Measurements from ENCODE around the gene PDSS2. TPM values are rescaled to one million over a fixed set of nuclear protein-coding genes. Genes with fewer than 3 reads are reported as not detected.
"Not testable (repeated sequence)": the region's sequence is repeated elsewhere in the genome, so short reads cannot be mapped to it uniquely, and the experiment has no call there.

PDSS2 gene
- total and polyA plus RNA-seq, 7 donors: 4.7 to 16.7 (median 9.3) TPM

DNA sequence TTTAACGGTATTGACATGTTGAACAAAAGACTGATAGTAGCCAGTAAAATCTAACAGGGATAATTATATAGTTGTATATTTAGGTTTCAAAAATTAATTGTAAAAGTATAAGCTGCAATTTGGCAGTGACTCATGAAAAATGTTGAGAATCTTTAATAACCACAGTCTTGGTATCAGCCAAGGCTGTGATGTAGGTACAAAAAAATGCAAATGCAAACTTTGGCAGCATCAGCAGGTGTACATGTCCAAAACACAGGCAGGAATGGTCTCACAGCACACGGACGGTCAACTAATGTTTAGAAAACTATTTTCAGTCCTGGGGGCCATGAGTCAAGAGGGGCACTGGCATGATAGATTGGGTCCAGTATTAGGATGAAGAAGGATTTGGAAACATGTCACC lies 285.6 kb downstream of the PDSS2 start:
- ATAC-seq (no peak), DNase-seq (no peak)
- 86 to 92% (median 92%) methylated on average over 3 of the region's 3 CpGs for WGBS, 3 donors
- Histone ChIP-seq H3K27ac (no peak overlapping the region), H3K27me3 (ENCODE audit: insufficient read depth in 3 of 3, low read length in 2 of 3) (no peaks in the 10 kb centered on the region), H3K36me3 (ENCODE audit: insufficient read depth in 1 of 2, low read depth in 1 of 2) (no peaks in the 10 kb centered on the region), H3K9me3 (no peaks in the 10 kb centered on the region), H3K4me3 (no peak overlapping the region), H3K4me1 (no peaks in the 10 kb centered on the region)
- intact Hi-C loops (cut with DNase I): no loop called here
- no peak for TF ChIP-seq CTCF (IDR thresholded peaks at IDR 0.05)

DNA sequence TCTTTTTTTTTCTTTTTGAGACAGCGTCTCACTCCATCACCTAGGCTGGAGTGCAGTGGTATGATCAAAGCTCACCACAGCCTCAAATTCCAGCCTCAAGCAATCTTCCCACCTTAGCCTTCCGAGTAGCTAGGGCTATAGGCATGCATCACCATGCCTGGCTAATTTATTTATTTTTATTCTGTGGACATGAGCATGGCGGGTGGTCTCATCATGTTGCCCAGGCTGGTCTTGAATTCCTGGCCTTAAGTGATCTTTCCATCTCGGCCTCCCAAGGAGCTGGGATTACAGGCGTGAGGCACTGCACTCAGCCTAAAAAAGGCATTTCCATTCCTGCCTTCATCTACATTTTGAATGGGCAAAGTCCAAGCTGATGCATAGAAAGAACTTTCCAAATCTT lies 287.9 kb downstream of the PDSS2 start:
- no peak overlapping the region for H3K4me3 ChIP-seq
- H3K4me1 ChIP-seq: no peaks in the 10 kb centered on the region
- no peak for DNase-seq
- 86 to 98% (median 96%) methylated on average over 5 of the region's 5 CpGs for WGBS, 3 donors
- no peaks in the 10 kb centered on the region for H3K9me3 ChIP-seq
- intact Hi-C loops (cut with DNase I): no loop called here
- no peak for ATAC-seq
- TF ChIP-seq CTCF (IDR thresholded peaks at IDR 0.05): no peak
- H3K27ac ChIP-seq: no peak overlapping the region
- no peaks in the 10 kb centered on the region for H3K36me3 ChIP-seq (ENCODE audit: insufficient read depth in 1 of 2, low read depth in 1 of 2)
- no peaks in the 10 kb centered on the region for H3K27me3 ChIP-seq (ENCODE audit: insufficient read depth in 3 of 3, low read length in 2 of 3)

DNA sequence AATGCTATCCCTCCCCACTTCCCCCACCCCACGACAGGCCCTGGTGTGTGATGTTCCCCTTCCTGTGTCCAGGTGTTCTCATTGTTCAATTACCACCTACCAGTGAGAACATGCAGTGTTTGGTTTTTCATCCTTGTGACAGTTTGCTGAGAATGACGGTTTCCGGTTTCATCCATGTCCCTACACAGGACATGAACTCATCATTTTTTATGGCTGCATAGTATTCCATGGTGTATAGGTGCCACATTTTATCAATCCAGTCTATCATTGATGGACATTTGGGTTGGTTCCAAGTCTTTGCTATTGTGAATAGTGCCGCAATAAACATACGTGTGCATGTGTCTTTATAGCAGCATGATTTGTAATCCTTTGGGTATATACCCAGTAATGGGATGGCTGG lies 295.1 kb downstream of the PDSS2 start:
- H3K4me3 ChIP-seq; H3K36me3 ChIP-seq (ENCODE audit: insufficient read depth in 1 of 2, low read depth in 1 of 2); intact Hi-C loops (cut with DNase I); H3K27ac ChIP-seq; H3K9me3 ChIP-seq; DNase-seq; H3K4me1 ChIP-seq; ATAC-seq; H3K27me3 ChIP-seq (ENCODE audit: insufficient read depth in 3 of 3, low read length in 2 of 3): not testable (repeated sequence)
- WGBS, 3 donors: 92 to 100% (median 99%) methylated on average over 3 to 5 of the region's 5 CpGs

DNA sequence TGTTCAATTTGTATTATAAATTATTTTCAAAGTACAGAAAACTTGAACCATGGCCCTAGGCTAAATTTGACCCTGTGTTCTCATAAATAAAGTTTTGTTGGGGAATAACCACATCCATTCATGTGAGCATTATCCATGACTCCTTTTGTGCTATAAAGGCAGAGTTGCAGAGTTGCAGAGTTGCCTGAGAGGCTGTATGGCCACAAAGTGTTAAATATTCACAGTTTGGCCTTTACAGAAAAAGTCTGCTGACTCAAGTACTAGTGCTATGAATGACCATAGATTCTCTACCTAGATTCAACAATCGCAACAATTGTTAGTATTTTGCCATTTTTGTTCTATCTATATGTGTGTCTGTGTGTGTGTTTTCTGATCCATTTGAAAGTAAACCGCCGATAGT lies 297.8 kb downstream of the PDSS2 start:
- no peak for TF ChIP-seq CTCF (IDR thresholded peaks at IDR 0.05)
- Histone ChIP-seq H3K4me3 (no peak overlapping the region), H3K36me3 (ENCODE audit: insufficient read depth in 1 of 2, low read depth in 1 of 2) (no peaks in the 10 kb centered on the region), H3K9me3 (no peaks in the 10 kb centered on the region), H3K27ac (no peak overlapping the region), H3K27me3 (ENCODE audit: insufficient read depth in 3 of 3, low read length in 2 of 3) (no peaks in the 10 kb centered on the region), H3K4me1 (no peaks in the 10 kb centered on the region)
- intact Hi-C loops (cut with DNase I): no loop called here
- ATAC-seq (no peak), DNase-seq (no peak)
- 91 to 96% (median 94%) methylated on average over 3 of the region's 3 CpGs for WGBS, 3 donors

GRCh38 chr6:107156617-107157016 lies 302.7 kb downstream of the PDSS2 start:
- Histone ChIP-seq H3K4me1 (no peaks in the 10 kb centered on the region), H3K4me3 (no peak overlapping the region), H3K27ac (no peak overlapping the region), H3K27me3 (ENCODE audit: insufficient read depth in 3 of 3, low read length in 2 of 3) (no peaks in the 10 kb centered on the region), H3K36me3 (ENCODE audit: insufficient read depth in 1 of 2, low read depth in 1 of 2) (no peaks in the 10 kb centered on the region), H3K9me3 (no peaks in the 10 kb centered on the region)
- no peak for DNase-seq
- no peak for TF ChIP-seq CTCF (IDR thresholded peaks at IDR 0.05)
- intact Hi-C loops (cut with DNase I): no loop called here
- no peak for ATAC-seq
- WGBS, 3 donors: 90 to 95% (median 93%) methylated on average over 2 of the region's 2 CpGs
